ENCODE data around the gene FGF9.
A peak's percentile ranks its signal among the peaks of the same experiment; 100 is the strongest.

FGF9 gene

DNA sequence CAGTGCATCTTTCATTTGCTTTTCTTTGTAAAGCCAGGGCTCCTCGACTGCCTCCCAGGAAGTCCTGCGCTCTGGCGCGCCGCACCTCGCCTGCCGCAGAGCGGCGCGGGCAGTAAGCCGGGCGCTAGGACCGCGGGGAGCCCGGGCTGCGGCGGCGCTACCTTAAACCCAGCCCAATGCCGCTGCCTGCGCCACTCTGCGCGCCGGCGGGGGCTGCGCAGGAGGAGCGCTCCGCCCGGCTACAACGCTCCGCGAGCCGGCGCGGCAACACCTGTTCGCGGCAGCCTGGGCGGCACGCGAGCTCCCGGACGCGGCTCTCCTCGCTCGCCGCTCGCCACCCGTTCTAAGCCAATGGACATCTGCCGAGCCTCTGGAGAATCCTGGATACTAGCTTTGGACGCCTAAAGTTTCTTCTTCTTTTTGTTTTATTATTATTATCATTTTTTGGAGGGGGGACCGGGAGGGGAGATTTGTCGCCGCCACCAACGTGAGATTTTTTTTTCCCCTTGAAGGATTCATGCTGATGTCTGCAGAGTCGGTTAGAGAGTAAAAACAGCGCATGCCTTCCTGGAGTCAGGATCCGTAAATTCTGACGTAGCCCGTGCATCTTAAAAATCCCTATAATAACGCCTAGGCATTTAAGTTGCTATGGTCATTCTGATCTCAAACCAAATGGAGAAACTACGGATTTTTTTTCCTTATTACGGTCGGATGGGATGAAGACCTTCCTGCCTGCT is at the start of gene FGF9:
TSS of gene FGF9 (plus strand) at position 191 of the 737 bp plus-strand sequence. CDS start 840 bp downstream, outside the sequence.
- H3K27me3 ChIP-seq (ENCODE audit: control insufficient read depth in 1 of 2, insufficient read depth in 2 of 2, low read length in 2 of 2): peaks cover 15 to 45% of the 10 kb centered on the region in 2 donors
- H3K27ac ChIP-seq (ENCODE audit: low read depth, low read length): peak within 1 kb of the TSS; percentile 28
- H3K9me3 ChIP-seq (ENCODE audit: control insufficient read depth in 1 of 2, low read length in 2 of 2): no peaks in the 10 kb centered on the region
- no peaks in the 10 kb centered on the region for H3K36me3 ChIP-seq (ENCODE audit: control insufficient read depth in 1 of 2, insufficient read depth in 2 of 2, low read length in 2 of 2)
- peak within 1 kb of the TSS; percentile 84 to 89 for H3K4me3 ChIP-seq (ENCODE audit: low read depth in 1 of 2, low read length in 2 of 2)
- peak within 1 kb of the TSS; percentile 46 to 69 for H3K9ac ChIP-seq (ENCODE audit: low read depth in 1 of 2, low read length in 2 of 2)
- peaks cover 35 to 51% of the 10 kb centered on the region in 2 donors for H3K4me1 ChIP-seq (ENCODE audit: control insufficient read depth in 1 of 2, insufficient read depth in 2 of 2, low read length in 2 of 2)

DNA sequence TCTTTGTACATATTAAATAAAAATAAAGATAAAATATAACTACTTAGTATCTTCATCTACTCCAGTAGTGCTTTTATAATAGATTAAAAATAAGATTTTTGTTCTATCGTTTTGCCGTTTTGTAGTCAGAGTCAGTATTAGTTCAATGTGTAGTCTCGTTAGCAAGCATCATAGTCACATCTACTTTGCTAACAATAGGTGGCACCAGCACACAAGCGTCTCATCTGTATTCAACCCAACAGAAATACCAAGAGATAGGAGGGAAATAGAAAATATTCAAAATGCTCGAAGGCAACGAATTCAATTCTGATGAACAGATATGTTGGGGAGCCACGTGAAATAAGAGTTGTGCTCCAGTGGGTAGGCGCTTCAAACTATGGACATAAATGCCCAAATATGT is 45.5 kb upstream of the FGF9 start:
- no peak overlapping the region for H3K9ac ChIP-seq (ENCODE audit: low read depth in 1 of 2, low read length in 2 of 2)
- H3K27me3 ChIP-seq (ENCODE audit: control insufficient read depth in 1 of 2, insufficient read depth in 2 of 2, low read length in 2 of 2): peaks cover 0 to 8% of the 10 kb centered on the region in 2 donors
- no peaks in the 10 kb centered on the region for H3K4me1 ChIP-seq (ENCODE audit: control insufficient read depth in 1 of 2, insufficient read depth in 2 of 2, low read length in 2 of 2)
- no peaks in the 10 kb centered on the region for H3K36me3 ChIP-seq (ENCODE audit: control insufficient read depth in 1 of 2, insufficient read depth in 2 of 2, low read length in 2 of 2)
- H3K9me3 ChIP-seq (ENCODE audit: control insufficient read depth in 1 of 2, low read length in 2 of 2): no peaks in the 10 kb centered on the region
- H3K4me3 ChIP-seq (ENCODE audit: low read depth in 1 of 2, low read length in 2 of 2): no peak overlapping the region
- H3K27ac ChIP-seq (ENCODE audit: low read depth, low read length): no peak overlapping the region

DNA sequence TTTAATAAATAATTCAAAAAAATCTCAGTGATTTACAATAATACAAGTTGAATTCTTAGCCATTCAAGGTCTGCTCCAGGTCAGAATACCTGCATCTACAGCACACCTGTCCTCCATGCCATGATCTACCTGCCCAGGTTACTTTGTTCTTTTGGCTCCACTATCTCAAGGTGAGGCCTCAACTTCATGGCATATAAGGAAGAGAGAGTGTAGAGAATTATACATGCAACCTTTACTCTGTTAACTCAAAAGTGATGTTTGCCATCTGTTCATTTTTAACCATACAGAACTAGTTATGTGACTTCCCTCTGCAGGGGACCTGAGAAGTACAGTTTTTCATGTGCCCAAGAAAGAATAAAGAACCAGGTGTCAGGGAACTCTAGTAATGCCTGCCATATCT is 38.7 kb upstream of the FGF9 start:
- H3K27me3 ChIP-seq (ENCODE audit: control insufficient read depth in 1 of 2, insufficient read depth in 2 of 2, low read length in 2 of 2): no peaks in the 10 kb centered on the region
- peaks cover 0 to 3% of the 10 kb centered on the region in 2 donors for H3K9me3 ChIP-seq (ENCODE audit: control insufficient read depth in 1 of 2, low read length in 2 of 2)
- no peak overlapping the region for H3K4me3 ChIP-seq (ENCODE audit: low read depth in 1 of 2, low read length in 2 of 2)
- H3K4me1 ChIP-seq (ENCODE audit: control insufficient read depth in 1 of 2, insufficient read depth in 2 of 2, low read length in 2 of 2): peaks cover 7 to 8% of the 10 kb centered on the region in 2 donors
- no peaks in the 10 kb centered on the region for H3K36me3 ChIP-seq (ENCODE audit: control insufficient read depth in 1 of 2, insufficient read depth in 2 of 2, low read length in 2 of 2)
- H3K27ac ChIP-seq (ENCODE audit: low read depth, low read length): no peak overlapping the region
- no peak overlapping the region for H3K9ac ChIP-seq (ENCODE audit: low read depth in 1 of 2, low read length in 2 of 2)

DNA sequence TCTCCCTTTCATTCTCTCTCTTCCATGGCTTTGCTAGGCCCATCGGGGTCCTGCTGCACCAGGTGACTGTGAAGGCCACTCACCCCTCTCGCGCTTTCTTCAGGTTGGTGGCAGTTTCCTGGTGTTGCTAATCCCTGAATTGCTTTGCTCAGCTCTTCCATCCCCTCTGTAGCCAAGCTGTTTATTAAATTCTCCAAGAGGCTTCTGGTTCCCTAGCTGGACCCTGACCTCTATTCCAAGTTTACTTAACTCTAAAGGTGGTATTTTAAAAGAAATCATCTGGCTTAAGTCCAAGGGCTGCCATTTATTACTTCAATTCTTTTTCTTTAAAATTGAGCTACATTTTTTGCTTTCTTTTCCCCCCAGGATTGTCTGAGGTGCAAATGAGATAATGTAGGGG is 34.2 kb upstream of the FGF9 start:
- no peaks in the 10 kb centered on the region for H3K9me3 ChIP-seq (ENCODE audit: control insufficient read depth in 1 of 2, low read length in 2 of 2)
- H3K9ac ChIP-seq (ENCODE audit: low read depth in 1 of 2, low read length in 2 of 2): no peak overlapping the region
- H3K27ac ChIP-seq (ENCODE audit: low read depth, low read length): no peak overlapping the region
- no peak overlapping the region for H3K4me3 ChIP-seq (ENCODE audit: low read depth in 1 of 2, low read length in 2 of 2)
- H3K4me1 ChIP-seq (ENCODE audit: control insufficient read depth in 1 of 2, insufficient read depth in 2 of 2, low read length in 2 of 2): peaks cover 14 to 23% of the 10 kb centered on the region in 2 donors
- H3K27me3 ChIP-seq (ENCODE audit: control insufficient read depth in 1 of 2, insufficient read depth in 2 of 2, low read length in 2 of 2): no peaks in the 10 kb centered on the region
- no peaks in the 10 kb centered on the region for H3K36me3 ChIP-seq (ENCODE audit: control insufficient read depth in 1 of 2, insufficient read depth in 2 of 2, low read length in 2 of 2)

DNA sequence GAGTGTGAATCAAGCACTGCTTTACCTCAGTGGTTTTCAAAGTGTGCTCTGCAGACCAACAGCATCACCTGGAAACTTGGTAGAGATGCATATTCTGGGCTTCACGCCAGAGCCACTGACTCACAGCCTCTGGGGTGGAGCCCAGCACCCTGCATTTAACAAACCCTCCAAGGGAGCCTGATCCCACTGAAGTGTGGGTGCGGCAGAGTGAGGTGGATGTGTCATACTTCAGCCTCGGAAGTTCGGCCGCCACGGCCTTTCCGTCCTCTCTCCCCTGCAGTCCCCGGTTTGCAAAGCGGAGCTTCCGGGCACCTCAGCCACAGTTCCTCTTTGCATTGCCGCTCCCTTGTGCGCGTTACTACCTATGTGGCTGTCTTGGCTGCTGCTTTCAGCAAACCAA is 33.6 kb upstream of the FGF9 start:
- peak overlapping the region in 1 of 2 donors; percentile 39 for H3K9ac ChIP-seq (ENCODE audit: low read depth in 1 of 2, low read length in 2 of 2)
- no peaks in the 10 kb centered on the region for H3K27me3 ChIP-seq (ENCODE audit: control insufficient read depth in 1 of 2, insufficient read depth in 2 of 2, low read length in 2 of 2)
- no peak overlapping the region for H3K27ac ChIP-seq (ENCODE audit: low read depth, low read length)
- no peaks in the 10 kb centered on the region for H3K9me3 ChIP-seq (ENCODE audit: control insufficient read depth in 1 of 2, low read length in 2 of 2)
- H3K4me1 ChIP-seq (ENCODE audit: control insufficient read depth in 1 of 2, insufficient read depth in 2 of 2, low read length in 2 of 2): peaks cover 14 to 23% of the 10 kb centered on the region in 2 donors
- H3K4me3 ChIP-seq (ENCODE audit: low read depth in 1 of 2, low read length in 2 of 2): peak overlapping the region; percentile 38 to 41
- no peaks in the 10 kb centered on the region for H3K36me3 ChIP-seq (ENCODE audit: control insufficient read depth in 1 of 2, insufficient read depth in 2 of 2, low read length in 2 of 2)

DNA sequence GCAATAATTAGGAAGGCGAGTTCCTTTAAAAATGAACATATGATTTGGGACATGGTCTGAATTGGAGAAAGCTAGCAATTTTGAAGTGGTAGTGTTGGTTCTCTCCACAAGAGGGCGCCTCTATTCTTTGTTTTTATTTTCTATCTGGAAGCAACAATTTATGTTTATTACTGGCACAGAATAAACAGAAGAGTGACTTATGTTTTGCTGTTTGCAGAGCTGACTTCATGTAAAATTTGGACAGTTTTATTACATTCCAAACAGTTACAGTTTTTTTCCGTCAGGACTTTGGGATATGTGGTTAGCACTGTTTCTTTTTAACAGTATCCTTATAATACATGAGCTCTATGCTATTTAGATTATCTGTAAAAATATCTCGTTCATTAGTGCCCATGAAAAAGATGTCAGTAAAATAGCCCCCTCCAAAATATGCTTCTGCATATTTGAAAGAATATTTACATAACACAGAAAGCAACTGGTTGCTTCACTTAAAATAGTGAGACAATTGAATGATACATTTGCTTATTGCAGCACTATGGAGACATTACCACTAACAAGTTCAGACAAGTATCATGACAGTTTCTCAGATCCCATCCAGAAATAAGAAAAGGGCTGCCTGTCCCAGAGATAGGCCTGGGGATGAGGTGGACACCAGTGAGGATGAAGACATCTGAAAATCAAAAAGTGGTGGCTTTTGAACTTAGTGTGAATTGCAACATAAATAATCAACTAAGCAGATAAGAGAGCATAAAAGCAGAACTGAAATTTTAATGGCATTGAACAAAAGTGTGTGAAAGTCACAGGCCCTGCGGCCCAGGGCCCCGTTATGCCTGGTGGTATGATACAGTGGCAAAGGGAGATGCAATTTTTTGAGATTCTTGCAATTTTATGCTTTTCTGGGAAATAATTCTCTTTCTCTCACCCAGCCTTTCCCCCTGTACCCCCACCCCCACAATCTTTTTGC is 32.3 kb upstream of the FGF9 start:
- H3K27ac ChIP-seq (ENCODE audit: low read depth, low read length): no peak overlapping the region
- no peak overlapping the region for H3K9ac ChIP-seq (ENCODE audit: low read depth in 1 of 2, low read length in 2 of 2)
- H3K4me1 ChIP-seq (ENCODE audit: control insufficient read depth in 1 of 2, insufficient read depth in 2 of 2, low read length in 2 of 2): peaks cover 14 to 23% of the 10 kb centered on the region in 2 donors
- H3K9me3 ChIP-seq (ENCODE audit: control insufficient read depth in 1 of 2, low read length in 2 of 2): no peaks in the 10 kb centered on the region
- H3K36me3 ChIP-seq (ENCODE audit: control insufficient read depth in 1 of 2, insufficient read depth in 2 of 2, low read length in 2 of 2): no peaks in the 10 kb centered on the region
- H3K27me3 ChIP-seq (ENCODE audit: control insufficient read depth in 1 of 2, insufficient read depth in 2 of 2, low read length in 2 of 2): no peaks in the 10 kb centered on the region
- H3K4me3 ChIP-seq (ENCODE audit: low read depth in 1 of 2, low read length in 2 of 2): no peak overlapping the region

DNA sequence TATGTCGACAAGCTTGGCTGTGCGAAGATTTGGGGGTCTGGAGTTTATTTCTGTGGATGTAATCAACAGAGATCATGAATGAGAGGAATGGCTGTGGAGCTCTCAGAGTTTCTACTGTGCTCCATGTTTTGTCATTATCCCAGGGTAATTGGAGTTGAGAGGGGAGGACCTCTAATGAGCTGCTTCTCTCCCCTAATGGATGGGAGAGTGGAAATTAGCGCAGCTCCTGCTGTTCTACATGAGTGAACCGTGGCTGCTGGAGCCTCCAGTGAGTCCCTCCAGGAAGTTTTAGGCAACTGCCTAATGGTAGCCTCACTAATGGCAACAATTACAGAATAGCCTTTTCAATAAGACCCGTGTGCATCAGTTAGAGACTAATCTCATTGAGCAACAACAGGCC is 31.3 kb upstream of the FGF9 start:
- H3K4me1 ChIP-seq (ENCODE audit: control insufficient read depth in 1 of 2, insufficient read depth in 2 of 2, low read length in 2 of 2): peaks cover 14 to 23% of the 10 kb centered on the region in 2 donors
- H3K9me3 ChIP-seq (ENCODE audit: control insufficient read depth in 1 of 2, low read length in 2 of 2): no peaks in the 10 kb centered on the region
- no peak overlapping the region for H3K4me3 ChIP-seq (ENCODE audit: low read depth in 1 of 2, low read length in 2 of 2)
- no peak overlapping the region for H3K27ac ChIP-seq (ENCODE audit: low read depth, low read length)
- H3K9ac ChIP-seq (ENCODE audit: low read depth in 1 of 2, low read length in 2 of 2): no peak overlapping the region
- H3K27me3 ChIP-seq (ENCODE audit: control insufficient read depth in 1 of 2, insufficient read depth in 2 of 2, low read length in 2 of 2): no peaks in the 10 kb centered on the region
- no peaks in the 10 kb centered on the region for H3K36me3 ChIP-seq (ENCODE audit: control insufficient read depth in 1 of 2, insufficient read depth in 2 of 2, low read length in 2 of 2)

DNA sequence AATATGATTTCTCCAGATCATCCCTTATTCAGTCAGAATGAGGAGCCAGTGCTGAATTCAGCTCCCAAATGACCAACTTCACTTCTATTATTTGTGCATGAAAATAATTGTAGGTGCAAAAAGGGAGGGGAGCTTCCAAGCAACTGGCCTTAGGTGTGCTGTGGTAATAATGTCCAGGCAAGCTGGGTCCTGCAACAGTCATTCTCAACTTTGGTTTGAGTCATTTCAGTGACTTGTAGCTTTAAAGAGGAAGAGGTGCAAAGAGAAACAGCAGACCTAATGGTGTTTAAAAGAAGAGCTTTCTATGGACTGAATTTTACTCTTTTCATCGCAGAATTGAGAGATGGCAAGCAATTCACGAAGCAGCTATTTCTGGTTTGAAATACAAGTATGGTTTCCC is 29.2 kb upstream of the FGF9 start:
- H3K27ac ChIP-seq (ENCODE audit: low read depth, low read length): no peak overlapping the region
- no peaks in the 10 kb centered on the region for H3K9me3 ChIP-seq (ENCODE audit: control insufficient read depth in 1 of 2, low read length in 2 of 2)
- no peak overlapping the region for H3K4me3 ChIP-seq (ENCODE audit: low read depth in 1 of 2, low read length in 2 of 2)
- H3K27me3 ChIP-seq (ENCODE audit: control insufficient read depth in 1 of 2, insufficient read depth in 2 of 2, low read length in 2 of 2): no peaks in the 10 kb centered on the region
- no peak overlapping the region for H3K9ac ChIP-seq (ENCODE audit: low read depth in 1 of 2, low read length in 2 of 2)
- no peaks in the 10 kb centered on the region for H3K36me3 ChIP-seq (ENCODE audit: control insufficient read depth in 1 of 2, insufficient read depth in 2 of 2, low read length in 2 of 2)
- H3K4me1 ChIP-seq (ENCODE audit: control insufficient read depth in 1 of 2, insufficient read depth in 2 of 2, low read length in 2 of 2): peaks cover 11 to 21% of the 10 kb centered on the region in 2 donors

DNA sequence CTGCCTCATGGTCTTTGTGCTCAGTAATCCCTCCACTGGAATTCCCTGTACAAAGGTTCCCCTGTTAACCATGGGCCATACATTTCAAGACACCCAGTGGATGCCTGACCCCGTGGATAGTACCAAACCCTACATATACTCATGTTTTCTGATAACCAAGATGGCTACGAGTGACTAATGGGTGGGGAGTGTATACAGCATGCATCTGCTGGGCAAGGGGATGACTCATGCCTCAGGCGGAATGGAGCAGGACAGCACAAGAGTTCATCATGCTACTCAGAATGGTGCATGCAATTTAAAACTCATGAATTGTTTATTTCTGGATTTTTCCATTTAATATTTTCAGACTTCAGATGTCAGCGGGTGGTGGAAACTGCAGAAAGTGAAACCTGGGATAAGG is 13.3 kb upstream of the FGF9 start:
- peaks cover 9% of the 10 kb centered on the region in 2 donors for H3K4me1 ChIP-seq (ENCODE audit: control insufficient read depth in 1 of 2, insufficient read depth in 2 of 2, low read length in 2 of 2)
- no peak overlapping the region for H3K4me3 ChIP-seq (ENCODE audit: low read depth in 1 of 2, low read length in 2 of 2)
- no peak overlapping the region for H3K9ac ChIP-seq (ENCODE audit: low read depth in 1 of 2, low read length in 2 of 2)
- H3K27me3 ChIP-seq (ENCODE audit: control insufficient read depth in 1 of 2, insufficient read depth in 2 of 2, low read length in 2 of 2): no peaks in the 10 kb centered on the region
- H3K27ac ChIP-seq (ENCODE audit: low read depth, low read length): no peak overlapping the region
- no peaks in the 10 kb centered on the region for H3K36me3 ChIP-seq (ENCODE audit: control insufficient read depth in 1 of 2, insufficient read depth in 2 of 2, low read length in 2 of 2)
- peaks cover 3 to 5% of the 10 kb centered on the region in 2 donors for H3K9me3 ChIP-seq (ENCODE audit: control insufficient read depth in 1 of 2, low read length in 2 of 2)

DNA sequence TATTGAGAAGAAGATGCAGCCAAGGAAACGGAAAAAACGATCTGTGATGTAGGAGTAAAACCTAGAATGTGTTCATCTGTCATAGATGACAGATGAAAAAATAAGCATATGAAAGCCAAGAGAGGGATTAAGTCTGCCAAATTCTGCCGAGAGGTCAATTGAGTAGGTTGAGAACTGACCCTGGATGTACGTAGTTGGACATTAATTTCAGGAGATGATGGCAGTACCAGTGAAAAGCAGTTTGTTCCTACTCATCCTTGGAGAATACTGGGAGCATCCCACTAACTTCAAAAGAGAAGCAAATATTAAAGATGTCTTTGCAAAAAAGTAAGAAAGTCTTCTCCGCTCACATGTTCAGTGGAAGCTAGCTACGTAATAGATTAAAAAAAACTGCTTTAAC is 11.8 kb upstream of the FGF9 start:
- no peaks in the 10 kb centered on the region for H3K27me3 ChIP-seq (ENCODE audit: control insufficient read depth in 1 of 2, insufficient read depth in 2 of 2, low read length in 2 of 2)
- no peak overlapping the region for H3K9ac ChIP-seq (ENCODE audit: low read depth in 1 of 2, low read length in 2 of 2)
- H3K4me3 ChIP-seq (ENCODE audit: low read depth in 1 of 2, low read length in 2 of 2): no peak overlapping the region
- no peak overlapping the region for H3K27ac ChIP-seq (ENCODE audit: low read depth, low read length)
- peaks cover 15 to 16% of the 10 kb centered on the region in 2 donors for H3K4me1 ChIP-seq (ENCODE audit: control insufficient read depth in 1 of 2, insufficient read depth in 2 of 2, low read length in 2 of 2)
- no peaks in the 10 kb centered on the region for H3K36me3 ChIP-seq (ENCODE audit: control insufficient read depth in 1 of 2, insufficient read depth in 2 of 2, low read length in 2 of 2)
- peaks cover 3 to 5% of the 10 kb centered on the region in 2 donors for H3K9me3 ChIP-seq (ENCODE audit: control insufficient read depth in 1 of 2, low read length in 2 of 2)

All from duodenal mucosa (tissue), 2 donors.